Neuron (in vitro differentiated cells): ENCODE data around the gene KHSRP.

Source experiments
- H2AFZ ChIP-seq: one replicate; pipeline ENCODE4 v1.6.1; 2013; ENCODE audit warnings: low read depth, mild to moderate bottlenecking, inconsistent platforms, low read length, moderate library complexity
- H3K27me3 ChIP-seq: one replicate; pipeline ENCODE4 v1.6.1; 2013; ENCODE audit warnings: low read length; ENCODE audit not compliant: insufficient read depth
- H3K36me3 ChIP-seq: one replicate; pipeline ENCODE4 v1.6.1; 2013; ENCODE audit warnings: low read length; ENCODE audit not compliant: insufficient read depth
- H3K4me1 ChIP-seq: one replicate; pipeline ENCODE4 v1.6.1; 2013; ENCODE audit warnings: low read length; ENCODE audit not compliant: insufficient read depth
- H3K4me3 ChIP-seq: 2 replicates; pipeline ENCODE4 v1.5.1; 2013; ENCODE audit warnings: mild to moderate bottlenecking, low read length, moderate library complexity
- H3K9me3 ChIP-seq: one replicate; pipeline ENCODE4 v1.6.1; 2013; ENCODE audit warnings: low read length

Gene KHSRP

GRCh38 chr19:6384381-6384780, 40.2 kb downstream of the KHSRP start:
- H2AFZ ChIP-seq, result no peak overlapping the region
- no peak overlapping the region for H3K4me3 ChIP-seq
- H3K36me3 ChIP-seq, result peaks cover 82% of the 10 kb centered on the region
- no peaks in the 10 kb centered on the region for H3K27me3 ChIP-seq
- H3K4me1 ChIP-seq, result no peaks in the 10 kb centered on the region
- peaks cover 25% of the 10 kb centered on the region for H3K9me3 ChIP-seq

- no peaks in the 10 kb centered on the region for H3K27me3 ChIP-seq
- peaks cover 25% of the 10 kb centered on the region for H3K9me3 ChIP-seq
- H3K4me3 ChIP-seq, result no peak overlapping the region
- H3K36me3 ChIP-seq, result peaks cover 77% of the 10 kb centered on the region
- H3K4me1 ChIP-seq, result no peaks in the 10 kb centered on the region
- no peak overlapping the region for H2AFZ ChIP-seq
Observed at GRCh38 chr19:6383188-6383587, 41.4 kb downstream of the KHSRP start.

- Histone ChIP-seq H3K36me3 (peaks cover 62% of the 10 kb centered on the region), H3K4me1 (no peaks in the 10 kb centered on the region), H3K27me3 (no peaks in the 10 kb centered on the region), H3K4me3 (no peak overlapping the region), H3K9me3 (peaks cover 25% of the 10 kb centered on the region), H2AFZ (no peak overlapping the region)
Observed at GRCh38 chr19:6381030-6381750, 43.4 kb downstream of the KHSRP start.

- H3K9me3 ChIP-seq, result peaks cover 25% of the 10 kb centered on the region
- H2AFZ ChIP-seq, result no peak overlapping the region
- H3K4me3 ChIP-seq, result no peak overlapping the region
- H3K36me3 ChIP-seq, result peaks cover 61% of the 10 kb centered on the region
- H3K27me3 ChIP-seq, result no peaks in the 10 kb centered on the region
- no peaks in the 10 kb centered on the region for H3K4me1 ChIP-seq
Observed at GRCh38 chr19:6379744-6380143, 44.9 kb downstream of the KHSRP start.

- Histone ChIP-seq H3K4me1 (peaks cover 5% of the 10 kb centered on the region), H3K4me3 (no peak overlapping the region), H3K9me3 (peaks cover 25% of the 10 kb centered on the region), H3K27me3 (no peaks in the 10 kb centered on the region), H3K36me3 (peaks cover 53% of the 10 kb centered on the region), H2AFZ (no peak overlapping the region)
Observed at GRCh38 chr19:6378486-6378885, 46.1 kb downstream of the KHSRP start.

GRCh38 chr19:6378041-6378440, 46.6 kb downstream of the KHSRP start:
- no peak overlapping the region for H2AFZ ChIP-seq
- H3K4me1 ChIP-seq, result peaks cover 5% of the 10 kb centered on the region
- H3K4me3 ChIP-seq, result no peak overlapping the region
- no peaks in the 10 kb centered on the region for H3K27me3 ChIP-seq
- peaks cover 49% of the 10 kb centered on the region for H3K36me3 ChIP-seq
- peaks cover 22% of the 10 kb centered on the region for H3K9me3 ChIP-seq

GRCh38 chr19:6376512-6377190, 48.0 kb downstream of the KHSRP start:
- Histone ChIP-seq H3K4me3 (no peak overlapping the region), H2AFZ (no peak overlapping the region), H3K9me3 (peaks cover 20% of the 10 kb centered on the region), H3K36me3 (peaks cover 38% of the 10 kb centered on the region), H3K4me1 (peaks cover 7% of the 10 kb centered on the region), H3K27me3 (no peaks in the 10 kb centered on the region)

GRCh38 chr19:6375411-6376010, 49.1 kb downstream of the KHSRP start, which contains the start of gene PSPN:
TSS of gene PSPN (minus strand) at chr19:6375933. CDS start at chr19:6375849, 84 bp downstream.
- Histone ChIP-seq H3K4me1 (peaks cover 7% of the 10 kb centered on the region), H2AFZ (no peak within 1 kb of the TSS), H3K36me3 (peaks cover 26% of the 10 kb centered on the region), H3K4me3 (no peak within 1 kb of the TSS), H3K9me3 (peaks cover 9% of the 10 kb centered on the region), H3K27me3 (no peaks in the 10 kb centered on the region)

- Histone ChIP-seq H3K27me3 (no peaks in the 10 kb centered on the region), H3K9me3 (peaks cover 2% of the 10 kb centered on the region), H3K36me3 (peaks cover 20% of the 10 kb centered on the region), H3K4me3 (no peak overlapping the region), H2AFZ (no peak overlapping the region), H3K4me1 (peaks cover 7% of the 10 kb centered on the region)
Observed at GRCh38 chr19:6374711-6375410, 49.8 kb downstream of the KHSRP start.

GRCh38 chr19:6374161-6374709, 50.4 kb downstream of the KHSRP start:
- Histone ChIP-seq H3K4me1 (peaks cover 7% of the 10 kb centered on the region), H2AFZ (no peak overlapping the region), H3K36me3 (peaks cover 17% of the 10 kb centered on the region), H3K9me3 (no peaks in the 10 kb centered on the region), H3K4me3 (peak overlapping the region; percentile 60), H3K27me3 (no peaks in the 10 kb centered on the region)

- Histone ChIP-seq H3K4me1 (peaks cover 7% of the 10 kb centered on the region), H3K9me3 (no peaks in the 10 kb centered on the region), H3K4me3 (peak overlapping the region; percentile 60), H3K36me3 (peaks cover 17% of the 10 kb centered on the region), H3K27me3 (no peaks in the 10 kb centered on the region), H2AFZ (no peak overlapping the region)
Observed at GRCh38 chr19:6373813-6374108, 50.9 kb downstream of the KHSRP start.

- Histone ChIP-seq H3K9me3 (no peaks in the 10 kb centered on the region), H3K4me1 (peaks cover 7% of the 10 kb centered on the region), H2AFZ (no peak overlapping the region), H3K27me3 (no peaks in the 10 kb centered on the region), H3K36me3 (peaks cover 22% of the 10 kb centered on the region), H3K4me3 (peak overlapping the region; percentile 77)
Observed at GRCh38 chr19:6373096-6373812, 51.4 kb downstream of the KHSRP start.
